Measurements from ENCODE around the gene ADGRL3. TPM values are rescaled to one million over a fixed set of nuclear protein-coding genes. Genes with fewer than 3 reads are reported as not detected.

ADGRL3 gene
- total and polyA plus RNA-seq, 2 donors (not counting 1 experiment from before 2014, with no cell fraction given) = not detected

- POLR2A ChIA-PET = no interaction called here
These were observed 17.2 kb upstream of the ADGRL3 start for GRCh38 chr4:61182915-61183314.

GRCh38 chr4:61185288-61185687 is 14.8 kb upstream of the ADGRL3 start:
- H3K9me3 Mint-ChIP-seq (ENCODE audit: insufficient read depth) = peaks cover 7% of the 10 kb centered on the region
- no peak overlapping the region for H3K27ac Mint-ChIP-seq

More at GRCh38 chr4:61182915-61183314, 17.2 kb upstream of the ADGRL3 start:
- H3K27ac Mint-ChIP-seq = no peak overlapping the region
- whole genome bisulfite sequencing (ENCODE audit: insufficient coverage) = no CpG with 5 or more reads among the region's 1 CpG
- ATAC-seq (ENCODE audit: low read depth) = no peak
- no peak overlapping the region for H2AFZ ChIP-seq (ENCODE audit: insufficient read depth, low read depth, low read length, poor library complexity, severe bottlenecking)
- no peaks in the 10 kb centered on the region for H3K4me1 ChIP-seq (ENCODE audit: control insufficient read depth in 2 of 2, insufficient read depth in 2 of 2, low read length in 2 of 2)
- no peaks in the 10 kb centered on the region for H3K27me3 ChIP-seq (replicated peaks in 1 of 4; ENCODE audit: control extremely low read depth in 1 of 4, control insufficient read depth in 3 of 4, insufficient read depth in 4 of 4, low read length in 3 of 4)
- peaks cover 5% of the 10 kb centered on the region for H3K9me3 Mint-ChIP-seq (ENCODE audit: insufficient read depth)
- H3K27me3 Mint-ChIP-seq = no peaks in the 10 kb centered on the region
- no peak overlapping the region for H3K27ac ChIP-seq (ENCODE audit: low read length in 2 of 2)
- no peak for DNase-seq
- intact Hi-C loops (cut with micrococcal nuclease) = no loop called here
- no peak overlapping the region for H3K9ac ChIP-seq (ENCODE audit: low read length)
- no peaks in the 10 kb centered on the region for H3K36me3 ChIP-seq (replicated peaks in 1 of 2; ENCODE audit: control extremely low read depth in 1 of 2, control insufficient read depth in 1 of 2, extremely low read depth in 1 of 2, insufficient read depth in 2 of 2, low read length in 1 of 2)
- no peaks in the 10 kb centered on the region for H3K79me2 ChIP-seq (ENCODE audit: control insufficient read depth, insufficient read depth, low read length)
- peaks cover 0 to 5% (median 0%) of the 10 kb centered on the region in 3 donors for H3K9me3 ChIP-seq (ENCODE audit: control extremely low read depth in 1 of 3, control insufficient read depth in 2 of 3, insufficient read depth in 1 of 3, low read length in 2 of 3)
- H3K4me1 Mint-ChIP-seq = no peaks in the 10 kb centered on the region
- no peak overlapping the region for H3K4me3 Mint-ChIP-seq
- CTCF ChIA-PET = no interaction called here
- H3K4me3 ChIP-seq (ENCODE audit: control extremely low read depth in 1 of 5, extremely low read depth in 1 of 5, insufficient read depth in 1 of 5, low read depth in 2 of 5, low read length in 4 of 5) = no peak overlapping the region
- no peaks in the 10 kb centered on the region for H4K20me1 ChIP-seq (ENCODE audit: control insufficient read depth, insufficient read depth, low read length, poor library complexity, severe bottlenecking)
- TF ChIP-seq CTCF (IDR thresholded peaks at IDR 0.05) (no peak), EZH2 (IDR thresholded peaks at IDR 0.05; ENCODE audit: borderline replicate concordance, insufficient read depth, low read depth, low read length, poor library complexity, severe bottlenecking) (no peak)
- H3K4me2 ChIP-seq (replicated peaks; ENCODE audit: low read depth, low read length, poor library complexity, severe bottlenecking) = no peak overlapping the region

More at GRCh38 chr4:61185288-61185687, 14.8 kb upstream of the ADGRL3 start:
- Histone ChIP-seq H3K27me3 (replicated peaks in 1 of 4; ENCODE audit: control extremely low read depth in 1 of 4, control insufficient read depth in 3 of 4, insufficient read depth in 4 of 4, low read length in 3 of 4) (no peaks in the 10 kb centered on the region), H3K4me3 (ENCODE audit: control extremely low read depth in 1 of 5, extremely low read depth in 1 of 5, insufficient read depth in 1 of 5, low read depth in 2 of 5, low read length in 4 of 5) (no peak overlapping the region), H3K9me3 (ENCODE audit: control extremely low read depth in 1 of 3, control insufficient read depth in 2 of 3, insufficient read depth in 1 of 3, low read length in 2 of 3) (peaks cover 0 to 5% (median 0%) of the 10 kb centered on the region in 3 donors), H3K79me2 (ENCODE audit: control insufficient read depth, insufficient read depth, low read length) (no peaks in the 10 kb centered on the region), H2AFZ (ENCODE audit: insufficient read depth, low read depth, low read length, poor library complexity, severe bottlenecking) (no peak overlapping the region), H3K36me3 (replicated peaks in 1 of 2; ENCODE audit: control extremely low read depth in 1 of 2, control insufficient read depth in 1 of 2, extremely low read depth in 1 of 2, insufficient read depth in 2 of 2, low read length in 1 of 2) (no peaks in the 10 kb centered on the region), H4K20me1 (ENCODE audit: control insufficient read depth, insufficient read depth, low read length, poor library complexity, severe bottlenecking) (no peaks in the 10 kb centered on the region), H3K4me2 (replicated peaks; ENCODE audit: low read depth, low read length, poor library complexity, severe bottlenecking) (no peak overlapping the region), H3K4me1 (ENCODE audit: control insufficient read depth in 2 of 2, insufficient read depth in 2 of 2, low read length in 2 of 2) (no peaks in the 10 kb centered on the region), H3K27ac (ENCODE audit: low read length in 2 of 2) (no peak overlapping the region), H3K9ac (ENCODE audit: low read length) (no peak overlapping the region)
- DNase-seq (no peak), ATAC-seq (ENCODE audit: low read depth) (no peak)
- ChIA-PET POLR2A (no interaction called here), CTCF (no interaction called here)
- Mint-ChIP-seq H3K4me3 (no peak overlapping the region), H3K27me3 (no peaks in the 10 kb centered on the region), H3K4me1 (no peaks in the 10 kb centered on the region)
- intact Hi-C loops (cut with micrococcal nuclease) = no loop called here
- TF ChIP-seq EZH2 (IDR thresholded peaks at IDR 0.05; ENCODE audit: borderline replicate concordance, insufficient read depth, low read depth, low read length, poor library complexity, severe bottlenecking) (no peak), CTCF (IDR thresholded peaks at IDR 0.05) (no peak)

Data from B cell (primary cell).